ENCODE measurements around the gene MIPOL1. TPM values are rescaled to one million over a fixed set of nuclear protein-coding genes. Genes with fewer than 3 reads are reported as not detected.

MIPOL1 gene
- total and polyA plus RNA-seq, 2 experiments from 2014 or later = 16.6 to 24.8 TPM

GRCh38 chr14:37558740-37559139, 361.0 kb downstream of the MIPOL1 start (continued):
- no peak for TF ChIP-seq CREB1 (CRISPR knock-in tag; IDR thresholded peaks at IDR 0.05; ENCODE audit: low read depth)

- Histone ChIP-seq H3K36me3 (ENCODE audit: insufficient read depth) (no peaks in the 10 kb centered on the region), H3K27ac (ENCODE audit: low read depth) (no peak overlapping the region), H3K27me3 (ENCODE audit: insufficient read depth) (no peaks in the 10 kb centered on the region), H2AFZ (no peak overlapping the region), H3K4me2 (no peak overlapping the region), H3K9me2 (ENCODE audit: insufficient read depth) (no peaks in the 10 kb centered on the region), H3K79me2 (replicated peaks; ENCODE audit: insufficient read depth) (no peaks in the 10 kb centered on the region), H3F3A (replicated peaks; ENCODE audit: low read depth) (no peaks in the 10 kb centered on the region), H4K20me1 (replicated peaks; ENCODE audit: insufficient read depth) (no peaks in the 10 kb centered on the region), H3K4me3 (no peak overlapping the region), H3K4me1 (ENCODE audit: insufficient read depth) (no peaks in the 10 kb centered on the region)
- Mint-ChIP-seq H3K4me3 (no peak overlapping the region), H3K27ac (no peak overlapping the region), H3K27me3 (ENCODE audit: insufficient read depth, low read depth, poor library complexity) (no peaks in the 10 kb centered on the region), H3K36me3 (ENCODE audit: low read depth) (peaks cover 16% of the 10 kb centered on the region), H3K9me3 (peaks cover 20% of the 10 kb centered on the region), H3K4me1 (no peaks in the 10 kb centered on the region; the same call in 2 of the 3 replicates)
- no peak for ATAC-seq
- peak; percentile 40 for DNase-seq (ENCODE audit: low spot score)
- TF ChIP-seq CREB1 (CRISPR knock-in tag; IDR thresholded peaks at IDR 0.05; ENCODE audit: low read depth) (no peak), ZNF114 (CRISPR knock-in tag; IDR thresholded peaks at IDR 0.05) (no peak), EZH2 (IDR thresholded peaks at IDR 0.05; ENCODE audit: low read depth, unreplicated experiment) (no peak), POLR2AphosphoS5 (IDR thresholded peaks at IDR 0.05; ENCODE audit: low read depth) (no peak), STAT1 (IDR thresholded peaks at IDR 0.05; ENCODE audit: unreplicated experiment) (no peak), NANOG (IDR thresholded peaks at IDR 0.05; ENCODE audit: borderline replicate concordance) (no peak), EZH2phosphoT487 (IDR thresholded peaks at IDR 0.05; ENCODE audit: unreplicated experiment) (no peak), JUNB (IDR thresholded peaks at IDR 0.05; ENCODE audit: unreplicated experiment) (no peak), ZNF331 (CRISPR knock-in tag; IDR thresholded peaks at IDR 0.05; ENCODE audit: low read depth) (no peak), CTCF (conservative IDR thresholded peaks at IDR 0.05; ENCODE audit: low read depth in 2 of 2) (no peak)
- TF ChIP-seq, protein P1, sequence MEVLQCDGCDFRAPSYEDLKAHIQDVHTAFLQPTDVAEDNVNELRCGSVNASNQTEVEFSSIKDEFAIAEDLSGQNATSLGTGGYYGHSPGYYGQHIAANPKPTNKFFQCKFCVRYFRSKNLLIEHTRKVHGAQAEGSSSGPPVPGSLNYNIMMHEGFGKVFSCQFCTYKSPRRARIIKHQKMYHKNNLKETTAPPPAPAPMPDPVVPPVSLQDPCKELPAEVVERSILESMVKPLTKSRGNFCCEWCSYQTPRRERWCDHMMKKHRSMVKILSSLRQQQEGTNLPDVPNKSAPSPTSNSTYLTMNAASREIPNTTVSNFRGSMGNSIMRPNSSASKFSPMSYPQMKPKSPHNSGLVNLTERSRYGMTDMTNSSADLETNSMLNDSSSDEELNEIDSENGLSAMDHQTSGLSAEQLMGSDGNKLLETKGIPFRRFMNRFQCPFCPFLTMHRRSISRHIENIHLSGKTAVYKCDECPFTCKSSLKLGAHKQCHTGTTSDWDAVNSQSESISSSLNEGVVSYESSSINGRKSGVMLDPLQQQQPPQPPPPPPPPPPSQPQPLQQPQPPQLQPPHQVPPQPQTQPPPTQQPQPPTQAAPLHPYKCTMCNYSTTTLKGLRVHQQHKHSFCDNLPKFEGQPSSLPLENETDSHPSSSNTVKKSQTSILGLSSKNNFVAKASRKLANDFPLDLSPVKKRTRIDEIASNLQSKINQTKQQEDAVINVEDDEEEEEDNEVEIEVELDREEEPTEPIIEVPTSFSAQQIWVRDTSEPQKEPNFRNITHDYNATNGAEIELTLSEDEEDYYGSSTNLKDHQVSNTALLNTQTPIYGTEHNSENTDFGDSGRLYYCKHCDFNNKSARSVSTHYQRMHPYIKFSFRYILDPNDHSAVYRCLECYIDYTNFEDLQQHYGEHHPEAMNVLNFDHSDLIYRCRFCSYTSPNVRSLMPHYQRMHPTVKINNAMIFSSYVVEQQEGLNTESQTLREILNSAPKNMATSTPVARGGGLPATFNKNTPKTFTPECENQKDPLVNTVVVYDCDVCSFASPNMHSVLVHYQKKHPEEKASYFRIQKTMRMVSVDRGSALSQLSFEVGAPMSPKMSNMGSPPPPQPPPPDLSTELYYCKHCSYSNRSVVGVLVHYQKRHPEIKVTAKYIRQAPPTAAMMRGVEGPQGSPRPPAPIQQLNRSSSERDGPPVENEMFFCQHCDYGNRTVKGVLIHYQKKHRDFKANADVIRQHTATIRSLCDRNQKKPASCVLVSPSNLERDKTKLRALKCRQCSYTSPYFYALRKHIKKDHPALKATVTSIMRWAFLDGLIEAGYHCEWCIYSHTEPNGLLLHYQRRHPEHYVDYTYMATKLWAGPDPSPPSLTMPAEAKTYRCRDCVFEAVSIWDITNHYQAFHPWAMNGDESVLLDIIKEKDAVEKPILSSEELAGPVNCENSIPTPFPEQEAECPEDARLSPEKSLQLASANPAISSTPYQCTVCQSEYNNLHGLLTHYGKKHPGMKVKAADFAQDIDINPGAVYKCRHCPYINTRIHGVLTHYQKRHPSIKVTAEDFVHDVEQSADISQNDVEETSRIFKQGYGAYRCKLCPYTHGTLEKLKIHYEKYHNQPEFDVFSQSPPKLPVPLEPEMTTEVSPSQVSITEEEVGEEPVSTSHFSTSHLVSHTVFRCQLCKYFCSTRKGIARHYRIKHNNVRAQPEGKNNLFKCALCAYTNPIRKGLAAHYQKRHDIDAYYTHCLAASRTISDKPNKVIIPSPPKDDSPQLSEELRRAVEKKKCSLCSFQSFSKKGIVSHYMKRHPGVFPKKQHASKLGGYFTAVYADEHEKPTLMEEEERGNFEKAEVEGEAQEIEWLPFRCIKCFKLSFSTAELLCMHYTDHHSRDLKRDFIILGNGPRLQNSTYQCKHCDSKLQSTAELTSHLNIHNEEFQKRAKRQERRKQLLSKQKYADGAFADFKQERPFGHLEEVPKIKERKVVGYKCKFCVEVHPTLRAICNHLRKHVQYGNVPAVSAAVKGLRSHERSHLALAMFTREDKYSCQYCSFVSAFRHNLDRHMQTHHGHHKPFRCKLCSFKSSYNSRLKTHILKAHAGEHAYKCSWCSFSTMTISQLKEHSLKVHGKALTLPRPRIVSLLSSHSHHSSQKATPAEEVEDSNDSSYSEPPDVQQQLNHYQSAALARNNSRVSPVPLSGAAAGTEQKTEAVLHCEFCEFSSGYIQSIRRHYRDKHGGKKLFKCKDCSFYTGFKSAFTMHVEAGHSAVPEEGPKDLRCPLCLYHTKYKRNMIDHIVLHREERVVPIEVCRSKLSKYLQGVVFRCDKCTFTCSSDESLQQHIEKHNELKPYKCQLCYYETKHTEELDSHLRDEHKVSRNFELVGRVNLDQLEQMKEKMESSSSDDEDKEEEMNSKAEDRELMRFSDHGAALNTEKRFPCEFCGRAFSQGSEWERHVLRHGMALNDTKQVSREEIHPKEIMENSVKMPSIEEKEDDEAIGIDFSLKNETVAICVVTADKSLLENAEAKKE (CRISPR knock-in tag; IDR thresholded peaks at IDR 0.05) = no peak
- TF ChIP-seq, protein P2, sequence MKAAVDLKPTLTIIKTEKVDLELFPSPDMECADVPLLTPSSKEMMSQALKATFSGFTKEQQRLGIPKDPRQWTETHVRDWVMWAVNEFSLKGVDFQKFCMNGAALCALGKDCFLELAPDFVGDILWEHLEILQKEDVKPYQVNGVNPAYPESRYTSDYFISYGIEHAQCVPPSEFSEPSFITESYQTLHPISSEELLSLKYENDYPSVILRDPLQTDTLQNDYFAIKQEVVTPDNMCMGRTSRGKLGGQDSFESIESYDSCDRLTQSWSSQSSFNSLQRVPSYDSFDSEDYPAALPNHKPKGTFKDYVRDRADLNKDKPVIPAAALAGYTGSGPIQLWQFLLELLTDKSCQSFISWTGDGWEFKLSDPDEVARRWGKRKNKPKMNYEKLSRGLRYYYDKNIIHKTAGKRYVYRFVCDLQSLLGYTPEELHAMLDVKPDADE (IDR thresholded peaks at IDR 0.05) = no peak
- TF ChIP-seq, protein P3, sequence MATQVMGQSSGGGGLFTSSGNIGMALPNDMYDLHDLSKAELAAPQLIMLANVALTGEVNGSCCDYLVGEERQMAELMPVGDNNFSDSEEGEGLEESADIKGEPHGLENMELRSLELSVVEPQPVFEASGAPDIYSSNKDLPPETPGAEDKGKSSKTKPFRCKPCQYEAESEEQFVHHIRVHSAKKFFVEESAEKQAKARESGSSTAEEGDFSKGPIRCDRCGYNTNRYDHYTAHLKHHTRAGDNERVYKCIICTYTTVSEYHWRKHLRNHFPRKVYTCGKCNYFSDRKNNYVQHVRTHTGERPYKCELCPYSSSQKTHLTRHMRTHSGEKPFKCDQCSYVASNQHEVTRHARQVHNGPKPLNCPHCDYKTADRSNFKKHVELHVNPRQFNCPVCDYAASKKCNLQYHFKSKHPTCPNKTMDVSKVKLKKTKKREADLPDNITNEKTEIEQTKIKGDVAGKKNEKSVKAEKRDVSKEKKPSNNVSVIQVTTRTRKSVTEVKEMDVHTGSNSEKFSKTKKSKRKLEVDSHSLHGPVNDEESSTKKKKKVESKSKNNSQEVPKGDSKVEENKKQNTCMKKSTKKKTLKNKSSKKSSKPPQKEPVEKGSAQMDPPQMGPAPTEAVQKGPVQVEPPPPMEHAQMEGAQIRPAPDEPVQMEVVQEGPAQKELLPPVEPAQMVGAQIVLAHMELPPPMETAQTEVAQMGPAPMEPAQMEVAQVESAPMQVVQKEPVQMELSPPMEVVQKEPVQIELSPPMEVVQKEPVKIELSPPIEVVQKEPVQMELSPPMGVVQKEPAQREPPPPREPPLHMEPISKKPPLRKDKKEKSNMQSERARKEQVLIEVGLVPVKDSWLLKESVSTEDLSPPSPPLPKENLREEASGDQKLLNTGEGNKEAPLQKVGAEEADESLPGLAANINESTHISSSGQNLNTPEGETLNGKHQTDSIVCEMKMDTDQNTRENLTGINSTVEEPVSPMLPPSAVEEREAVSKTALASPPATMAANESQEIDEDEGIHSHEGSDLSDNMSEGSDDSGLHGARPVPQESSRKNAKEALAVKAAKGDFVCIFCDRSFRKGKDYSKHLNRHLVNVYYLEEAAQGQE (IDR thresholded peaks at IDR 0.05; ENCODE audit: unreplicated experiment) = no peak
Measured at GRCh38 chr14:37559386-37559785, 361.6 kb downstream of the MIPOL1 start.

Measured in GM23338 (cell line).